Activated T-cell treated with anti-CD3 and anti-CD28 coated beads, Interleukin-2, amount 50 U/mL, for 24 hours (primary cell): ENCODE measurements around the gene FBXL16.

Experiments
- DNase-seq: peaks from one replicate; pipeline ENCODE4 v3.0.0-alpha.2; 2020
- H3K27ac Mint-ChIP-seq: 2 replicates; pipeline ENCODE4 v1.8.0; 2020; ENCODE audit warnings: mild to moderate bottlenecking, mixed read lengths
- H3K27me3 Mint-ChIP-seq: 2 replicates; pipeline ENCODE4 v1.8.0; 2020; ENCODE audit warnings: mixed read lengths
- H3K36me3 Mint-ChIP-seq: 2 replicates; pipeline ENCODE4 v1.8.0; 2020; ENCODE audit warnings: low read depth, mixed read lengths
- H3K4me1 Mint-ChIP-seq: 2 replicates; pipeline ENCODE4 v1.8.0; 2020; ENCODE audit warnings: low read depth, mixed read lengths
- H3K4me3 Mint-ChIP-seq: 2 replicates; pipeline ENCODE4 v1.8.0; 2020; ENCODE audit warnings: mild to moderate bottlenecking, moderate library complexity, mixed read lengths
- H3K9me3 Mint-ChIP-seq: 2 replicates; pipeline ENCODE4 v1.8.0; 2020; ENCODE audit warnings: mixed read lengths

FBXL16 gene

GRCh38 chr16:652454-653305 lies 52.9 kb downstream of the FBXL16 start:
- H3K27ac Mint-ChIP-seq = no peak overlapping the region
- H3K9me3 Mint-ChIP-seq = no peaks in the 10 kb centered on the region
- DNase-seq = no peak
- peaks cover 43% of the 10 kb centered on the region for H3K36me3 Mint-ChIP-seq
- H3K27me3 Mint-ChIP-seq = no peaks in the 10 kb centered on the region
- no peak overlapping the region for H3K4me3 Mint-ChIP-seq
- H3K4me1 Mint-ChIP-seq = peaks cover 15% of the 10 kb centered on the region

GRCh38 chr16:651844-652243 lies 53.8 kb downstream of the FBXL16 start:
- no peak for DNase-seq
- Mint-ChIP-seq H3K4me1 (peaks cover 17% of the 10 kb centered on the region), H3K4me3 (no peak overlapping the region), H3K9me3 (no peaks in the 10 kb centered on the region), H3K36me3 (peaks cover 49% of the 10 kb centered on the region), H3K27me3 (no peaks in the 10 kb centered on the region), H3K27ac (no peak overlapping the region)

GRCh38 chr16:649631-650030 lies 56.0 kb downstream of the FBXL16 start:
- Mint-ChIP-seq H3K27ac (peak overlapping the region; percentile 76), H3K9me3 (no peaks in the 10 kb centered on the region)

GRCh38 chr16:648781-649589 lies 56.6 kb downstream of the FBXL16 start, which contains the start of gene WDR90:
WDR90 (plus strand) TSS chr16:649365; CDS start chr16:649417, 52 bp downstream.
- Mint-ChIP-seq H3K27me3 (no peaks in the 10 kb centered on the region), H3K4me1 (peaks cover 27% of the 10 kb centered on the region), H3K9me3 (no peaks in the 10 kb centered on the region), H3K27ac (peak within 1 kb of the TSS; percentile 89), H3K4me3 (peak within 1 kb of the TSS; percentile 87), H3K36me3 (peaks cover 61% of the 10 kb centered on the region)
- DNase-seq = peak; percentile 95

More at GRCh38 chr16:649631-650030, 56.0 kb downstream of the FBXL16 start:
- Mint-ChIP-seq H3K4me3 (peak overlapping the region; percentile 80), H3K27me3 (no peaks in the 10 kb centered on the region), H3K36me3 (peaks cover 57% of the 10 kb centered on the region), H3K4me1 (peaks cover 20% of the 10 kb centered on the region)
- DNase-seq = peak; percentile 61

GRCh38 chr16:648071-648780 lies 57.4 kb downstream of the FBXL16 start:
- Mint-ChIP-seq H3K27ac (peak overlapping the region; percentile 89), H3K9me3 (no peaks in the 10 kb centered on the region), H3K4me1 (peaks cover 32% of the 10 kb centered on the region), H3K4me3 (peak overlapping the region; percentile 87), H3K27me3 (no peaks in the 10 kb centered on the region), H3K36me3 (peaks cover 56% of the 10 kb centered on the region)
- DNase-seq = peak; percentile 70

GRCh38 chr16:647173-647902 lies 58.3 kb downstream of the FBXL16 start:
- Mint-ChIP-seq H3K36me3 (peaks cover 54% of the 10 kb centered on the region), H3K27ac (peak overlapping the region; percentile 55), H3K4me1 (peaks cover 36% of the 10 kb centered on the region), H3K9me3 (no peaks in the 10 kb centered on the region), H3K4me3 (no peak overlapping the region), H3K27me3 (no peaks in the 10 kb centered on the region)
- DNase-seq = peak; percentile 34

- Mint-ChIP-seq H3K27ac (peak overlapping the region; percentile 55), H3K4me3 (peak overlapping the region; percentile 20), H3K36me3 (peaks cover 49% of the 10 kb centered on the region), H3K4me1 (peaks cover 36% of the 10 kb centered on the region), H3K27me3 (no peaks in the 10 kb centered on the region), H3K9me3 (no peaks in the 10 kb centered on the region)
- DNase-seq = no peak
Observed at GRCh38 chr16:646679-647172, 58.9 kb downstream of the FBXL16 start.

- Mint-ChIP-seq H3K27ac (peak overlapping the region; percentile 31), H3K9me3 (no peaks in the 10 kb centered on the region), H3K27me3 (no peaks in the 10 kb centered on the region), H3K4me1 (peaks cover 36% of the 10 kb centered on the region), H3K36me3 (peaks cover 47% of the 10 kb centered on the region), H3K4me3 (no peak overlapping the region)
- no peak for DNase-seq
Observed at GRCh38 chr16:645852-646678, 59.5 kb downstream of the FBXL16 start.

- peak overlapping the region; percentile 59 for H3K27ac Mint-ChIP-seq
- H3K27me3 Mint-ChIP-seq = no peaks in the 10 kb centered on the region
- peaks cover 41% of the 10 kb centered on the region for H3K36me3 Mint-ChIP-seq
- H3K9me3 Mint-ChIP-seq = no peaks in the 10 kb centered on the region
- H3K4me1 Mint-ChIP-seq = peaks cover 29% of the 10 kb centered on the region
- peak overlapping the region; percentile 83 for H3K4me3 Mint-ChIP-seq
- no peak for DNase-seq
Observed at GRCh38 chr16:644556-644955, 61.0 kb downstream of the FBXL16 start.

- Mint-ChIP-seq H3K27ac (peak overlapping the region; percentile 71), H3K36me3 (peaks cover 34% of the 10 kb centered on the region), H3K27me3 (no peaks in the 10 kb centered on the region), H3K4me1 (peaks cover 25% of the 10 kb centered on the region), H3K9me3 (no peaks in the 10 kb centered on the region), H3K4me3 (peak overlapping the region; percentile 83)
- no peak for DNase-seq
Observed at GRCh38 chr16:643050-643368, 62.6 kb downstream of the FBXL16 start.
